Vagina (tissue), 2 donors: Measurements from ENCODE around the gene TMEM240.

Experiments used
- CTCF ChIP-seq, 3 experiments: fragments of 450-650 bp in 2 of 3; fragments of 200-600 bp in 1 of 3; sonication (generic) in 1 of 3; IDR thresholded peaks; one replicate each; pipeline ENCODE4 v1.5.1; 2017 to 2019; ENCODE audit warnings: antibody characterized with exemption in 3 of 3, mild to moderate bottlenecking in 2 of 3, moderate library complexity in 2 of 3
- POLR2A ChIP-seq, 2 donors: fragments of 450-650 bp; IDR thresholded peaks; one replicate each; pipeline ENCODE4 v1.6.1; 2017; ENCODE audit warnings: antibody characterized with exemption in 2 of 2, mild to moderate bottlenecking in 2 of 2, moderate library complexity in 2 of 2
- POLR2AphosphoS5 ChIP-seq, 2 donors: sonication (generic); formaldehyde crosslinking; IDR thresholded peaks; one replicate each; pipeline ENCODE4 v1.9.0; 2017; ENCODE audit warnings: antibody characterized with exemption in 2 of 2, mild to moderate bottlenecking in 2 of 2, low read depth in 1 of 2; ENCODE audit not compliant: insufficient read depth in 1 of 2

- TF ChIP-seq CTCF (IDR thresholded peaks at IDR 0.05), result no peak
- no peak for TF ChIP-seq POLR2A (IDR thresholded peaks at IDR 0.05)
- TF ChIP-seq POLR2AphosphoS5 (IDR thresholded peaks at IDR 0.05; ENCODE audit: insufficient read depth in 1 of 2, low read depth in 1 of 2), result no peak
These were observed 23.3 kb upstream of the TMEM240 start for GRCh38 chr1:1563688-1564087.
